Panc1 (cell line): ENCODE results near the gene IP6K1. TPM values are rescaled to one million over a fixed set of nuclear protein-coding genes. Genes with fewer than 3 reads are reported as not detected.

Experiments used
- ATAC-seq: fragments of 200-7000 bp; cut with Tn5 transposase; 2 replicates; pipeline ENCODE4 v1.9.1; 2020; ENCODE audit warnings: mild to moderate bottlenecking, moderate library complexity
- BruUV-seq: library from RNA; stranded (reverse); fragments of 400-500 nt; replicated peaks from 2 replicates; lab custom pipeline; 2021; lab: Mats Ljungman, UMichigan
- CTCF ChIA-PET: fragments of 300-600 bp; sonication (Branson Sonifier 250); formaldehyde crosslinking; loops from one replicate; lab custom pipeline; 2022; ENCODE audit warnings: antibody characterized with exemption; lab: Charles Lee
- POLR2A ChIA-PET: fragments of 300-600 bp; sonication (Branson Sonifier 250); formaldehyde crosslinking; loops from one replicate; lab custom pipeline; 2022; ENCODE audit warnings: antibody characterized with exemption; lab: Charles Lee
- DNase-seq: peaks from one replicate; pipeline ENCODE4 v3.0.0-alpha.2; 2010; ENCODE audit warnings: low read depth, low spot score
- H3K27ac ChIP-seq: 2 replicates; pipeline ENCODE4 v1.5.1; 2011; ENCODE audit warnings: mild to moderate bottlenecking, low read length, inconsistent platforms
- H3K27me3 ChIP-seq: fragments of 200-500 bp; sonication (Bioruptor generic); 2 replicates; pipeline ENCODE4 v1.6.0; 2014; ENCODE audit warnings: low read length, inconsistent platforms; ENCODE audit not compliant: control insufficient read depth, insufficient read depth
- H3K36me3 ChIP-seq: fragments of 200-500 bp; sonication (Bioruptor generic); 2 replicates; pipeline ENCODE4 v1.5.1; 2014; ENCODE audit warnings: inconsistent platforms, mild to moderate bottlenecking, low read length, moderate library complexity; ENCODE audit not compliant: control insufficient read depth, insufficient read depth
- H3K4me1 ChIP-seq: 2 replicates; pipeline ENCODE4 v1.5.1; 2011; ENCODE audit warnings: inconsistent platforms, mild to moderate bottlenecking, low read length, moderate library complexity; ENCODE audit not compliant: control insufficient read depth, insufficient read depth
- H3K4me3 ChIP-seq, 2 experiments: 2 replicates each; pipeline ENCODE4 v1.5.1; 2011 to 2012; ENCODE audit warnings: low read depth in 2 of 2, low read length in 2 of 2, mild to moderate bottlenecking in 2 of 2, inconsistent platforms in 1 of 2, moderate library complexity in 1 of 2
- H3K9me3 ChIP-seq: fragments of 200-500 bp; sonication (Bioruptor generic); 2 replicates; pipeline ENCODE4 v1.5.1; 2014; ENCODE audit warnings: low read depth, mild to moderate bottlenecking, inconsistent platforms, low read length, moderate library complexity; ENCODE audit not compliant: control insufficient read depth, insufficient read depth
- POLR2AphosphoS5 ChIP-seq: IDR thresholded peaks from 2 replicates; pipeline ENCODE4 v1.6.1; 2012; ENCODE audit warnings: mild to moderate bottlenecking, low read depth, low read length, moderate library complexity
- SIN3A ChIP-seq: IDR thresholded peaks from 2 replicates; pipeline ENCODE4 v1.6.1; 2012; ENCODE audit warnings: low read depth, mild to moderate bottlenecking, low read length, moderate library complexity, borderline replicate concordance; ENCODE audit not compliant: insufficient read depth
- TCF7L2 ChIP-seq: IDR thresholded peaks from 2 replicates; pipeline ENCODE4 v1.6.1; 2011; ENCODE audit warnings: mild to moderate bottlenecking, low read depth, low read length, inconsistent platforms
- in situ Hi-C: cut with HindIII; loops from 2 replicates; pipeline ENCODE4 v1.10.0; 2016; ENCODE audit warnings: low sequenced_read_pairs, low pct_unique_long_range_greater_than_20kb
- intact Hi-C: fragments of 100-400 bp; cut with micrococcal nuclease; formaldehyde crosslinking; loops from one replicate; pipeline ENCODE4 v1.10.0; 2022; ENCODE audit not compliant: unreplicated experiment
- total RNA-seq: library from RNA; stranded (reverse); gene quantifications from one replicate; pipeline ENCODE4 v1.2.1, GENCODE V29; 2021; ENCODE audit not compliant: unreplicated experiment
- TF ChIP-seq, protein P1 (sequence below): fragments of 450-650 bp; IDR thresholded peaks from 2 replicates; pipeline ENCODE4 v1.5.1; 2017; ENCODE audit warnings: mild to moderate bottlenecking
- TF ChIP-seq, protein P2 (sequence below), 2 experiments: IDR thresholded peaks; 2 replicates each; pipeline ENCODE4 v1.6.1; 2011 to 2012; ENCODE audit warnings: low read depth in 2 of 2, control low read depth in 1 of 2, low read length in 1 of 2, mild to moderate bottlenecking in 1 of 2, moderate library complexity in 1 of 2; ENCODE audit not compliant: insufficient read depth in 1 of 2

IP6K1 gene
- total RNA-seq, 1 experiment from 2014 or later: 39.8 TPM

DNA sequence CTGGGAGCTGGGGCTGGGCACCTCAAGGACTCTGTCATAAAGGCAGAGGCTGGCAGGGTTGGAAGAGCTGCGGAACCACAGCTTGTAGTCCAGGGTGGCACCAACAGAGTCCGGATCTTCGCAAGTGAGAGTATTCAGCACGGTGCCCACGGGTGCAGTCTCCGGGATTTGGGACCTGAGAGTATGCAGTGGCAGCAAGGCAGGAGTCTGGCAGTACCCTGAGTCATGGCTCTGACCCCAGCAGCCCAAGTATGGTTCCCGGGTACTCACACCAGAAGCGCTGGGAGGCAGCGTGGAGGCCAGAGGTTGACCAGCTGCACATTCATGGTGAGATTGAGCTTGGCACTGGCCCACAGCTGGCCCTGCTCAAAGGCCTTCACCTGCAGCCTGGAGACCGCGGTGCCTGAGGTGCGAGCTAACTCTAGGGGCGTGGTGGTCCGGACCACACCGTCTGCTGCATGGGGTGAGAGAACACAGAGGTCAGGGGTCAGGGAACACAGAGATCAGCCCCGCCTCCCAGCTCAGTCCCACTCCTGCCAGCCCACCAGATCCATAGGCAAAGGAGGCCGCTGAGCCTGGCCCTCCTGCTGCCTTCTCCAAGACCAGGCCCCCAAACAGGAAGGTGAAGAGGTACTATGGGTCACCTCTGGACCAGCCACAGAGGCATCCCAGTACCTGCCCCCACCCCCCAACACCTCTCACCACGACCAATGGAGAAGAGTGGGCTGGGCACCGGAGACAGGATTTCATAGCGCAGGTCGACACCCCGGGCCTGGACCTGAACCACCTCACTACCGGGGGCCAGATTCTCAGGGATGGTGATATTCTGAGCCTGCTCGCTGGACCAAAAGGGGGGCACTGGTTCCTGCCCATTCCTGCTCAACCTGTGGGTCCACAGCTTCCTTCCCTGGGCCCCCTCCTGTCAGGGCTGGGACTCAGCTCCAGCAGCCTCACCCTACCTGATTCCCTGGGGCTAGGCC is 8.9 kb upstream of the IP6K1 start:
- POLR2A ChIA-PET: no interaction called here
- intact Hi-C loops (no loop called here), in situ Hi-C loops (no loop called here)
- TF ChIP-seq, protein P1, sequence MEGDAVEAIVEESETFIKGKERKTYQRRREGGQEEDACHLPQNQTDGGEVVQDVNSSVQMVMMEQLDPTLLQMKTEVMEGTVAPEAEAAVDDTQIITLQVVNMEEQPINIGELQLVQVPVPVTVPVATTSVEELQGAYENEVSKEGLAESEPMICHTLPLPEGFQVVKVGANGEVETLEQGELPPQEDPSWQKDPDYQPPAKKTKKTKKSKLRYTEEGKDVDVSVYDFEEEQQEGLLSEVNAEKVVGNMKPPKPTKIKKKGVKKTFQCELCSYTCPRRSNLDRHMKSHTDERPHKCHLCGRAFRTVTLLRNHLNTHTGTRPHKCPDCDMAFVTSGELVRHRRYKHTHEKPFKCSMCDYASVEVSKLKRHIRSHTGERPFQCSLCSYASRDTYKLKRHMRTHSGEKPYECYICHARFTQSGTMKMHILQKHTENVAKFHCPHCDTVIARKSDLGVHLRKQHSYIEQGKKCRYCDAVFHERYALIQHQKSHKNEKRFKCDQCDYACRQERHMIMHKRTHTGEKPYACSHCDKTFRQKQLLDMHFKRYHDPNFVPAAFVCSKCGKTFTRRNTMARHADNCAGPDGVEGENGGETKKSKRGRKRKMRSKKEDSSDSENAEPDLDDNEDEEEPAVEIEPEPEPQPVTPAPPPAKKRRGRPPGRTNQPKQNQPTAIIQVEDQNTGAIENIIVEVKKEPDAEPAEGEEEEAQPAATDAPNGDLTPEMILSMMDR: no peak
- TF ChIP-seq SIN3A: no peak
- TF ChIP-seq, protein P2, sequence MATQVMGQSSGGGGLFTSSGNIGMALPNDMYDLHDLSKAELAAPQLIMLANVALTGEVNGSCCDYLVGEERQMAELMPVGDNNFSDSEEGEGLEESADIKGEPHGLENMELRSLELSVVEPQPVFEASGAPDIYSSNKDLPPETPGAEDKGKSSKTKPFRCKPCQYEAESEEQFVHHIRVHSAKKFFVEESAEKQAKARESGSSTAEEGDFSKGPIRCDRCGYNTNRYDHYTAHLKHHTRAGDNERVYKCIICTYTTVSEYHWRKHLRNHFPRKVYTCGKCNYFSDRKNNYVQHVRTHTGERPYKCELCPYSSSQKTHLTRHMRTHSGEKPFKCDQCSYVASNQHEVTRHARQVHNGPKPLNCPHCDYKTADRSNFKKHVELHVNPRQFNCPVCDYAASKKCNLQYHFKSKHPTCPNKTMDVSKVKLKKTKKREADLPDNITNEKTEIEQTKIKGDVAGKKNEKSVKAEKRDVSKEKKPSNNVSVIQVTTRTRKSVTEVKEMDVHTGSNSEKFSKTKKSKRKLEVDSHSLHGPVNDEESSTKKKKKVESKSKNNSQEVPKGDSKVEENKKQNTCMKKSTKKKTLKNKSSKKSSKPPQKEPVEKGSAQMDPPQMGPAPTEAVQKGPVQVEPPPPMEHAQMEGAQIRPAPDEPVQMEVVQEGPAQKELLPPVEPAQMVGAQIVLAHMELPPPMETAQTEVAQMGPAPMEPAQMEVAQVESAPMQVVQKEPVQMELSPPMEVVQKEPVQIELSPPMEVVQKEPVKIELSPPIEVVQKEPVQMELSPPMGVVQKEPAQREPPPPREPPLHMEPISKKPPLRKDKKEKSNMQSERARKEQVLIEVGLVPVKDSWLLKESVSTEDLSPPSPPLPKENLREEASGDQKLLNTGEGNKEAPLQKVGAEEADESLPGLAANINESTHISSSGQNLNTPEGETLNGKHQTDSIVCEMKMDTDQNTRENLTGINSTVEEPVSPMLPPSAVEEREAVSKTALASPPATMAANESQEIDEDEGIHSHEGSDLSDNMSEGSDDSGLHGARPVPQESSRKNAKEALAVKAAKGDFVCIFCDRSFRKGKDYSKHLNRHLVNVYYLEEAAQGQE (IDR thresholded peaks at IDR 0.05; ENCODE audit: insufficient read depth in 1 of 2, low read depth in 2 of 2, low read length in 1 of 2): no peak
- CTCF ChIA-PET: no interaction called here
- H3K27ac ChIP-seq: no peak overlapping the region
- DNase-seq (no peak), ATAC-seq (no peak)
- no peaks in the 10 kb centered on the region for H3K9me3 ChIP-seq
- no TSS peak for BruUV-seq
- no peak overlapping the region for H3K4me3 ChIP-seq
- H3K4me1 ChIP-seq: no peaks in the 10 kb centered on the region
- no peaks in the 10 kb centered on the region for H3K27me3 ChIP-seq
- H3K36me3 ChIP-seq: no peaks in the 10 kb centered on the region

DNA sequence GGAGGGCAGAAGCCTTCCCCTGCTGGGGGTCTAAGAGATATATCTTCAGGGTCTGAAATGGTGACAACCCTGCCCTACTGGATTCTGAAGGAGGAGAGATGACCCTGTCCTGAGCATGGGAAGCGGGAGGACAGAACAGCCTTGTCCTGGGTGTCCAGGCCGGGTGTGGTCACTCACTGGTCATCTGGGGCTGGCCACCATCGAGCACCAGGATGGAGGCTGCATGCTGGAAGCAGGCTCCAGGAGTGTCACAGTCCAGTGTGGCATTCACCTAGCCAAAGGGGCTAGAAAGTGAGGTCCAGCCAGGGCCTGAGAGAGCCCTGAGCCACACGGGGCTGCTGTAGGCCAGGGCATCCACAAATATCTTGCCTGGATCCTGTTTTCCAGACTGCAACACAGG is 8.1 kb upstream of the IP6K1 start:
- CTCF ChIA-PET: no interaction called here

DNA sequence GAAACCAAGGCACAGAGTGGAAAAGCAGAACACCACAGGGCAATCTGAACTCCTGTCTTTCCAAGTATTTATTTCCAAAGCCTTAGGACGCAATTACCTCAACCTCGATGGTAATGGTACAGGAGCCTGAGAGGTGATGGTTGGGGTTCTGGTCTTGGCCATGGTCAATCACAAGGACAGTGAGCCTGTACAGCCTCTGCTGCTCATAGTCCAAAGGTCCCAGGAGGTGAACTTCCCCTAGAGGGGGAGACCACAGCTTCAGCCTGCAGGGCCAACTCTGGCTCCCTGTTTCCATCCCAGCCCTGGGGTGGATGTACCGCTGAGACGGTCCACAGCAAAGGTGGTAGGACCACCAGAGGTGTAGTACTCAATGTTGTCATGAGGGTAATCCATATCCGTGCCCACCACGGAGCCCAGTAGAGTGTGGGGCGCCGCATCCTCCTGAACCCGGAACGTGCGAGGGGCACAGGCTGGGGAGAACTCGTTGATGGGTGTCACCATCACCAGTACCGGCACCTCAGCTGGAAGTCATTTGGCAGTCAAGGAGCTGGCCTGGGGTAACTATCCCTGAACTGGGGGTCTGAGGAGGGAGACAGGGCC is 7.2 kb upstream of the IP6K1 start:
- BruUV-seq: no TSS peak
- H3K36me3 ChIP-seq: no peaks in the 10 kb centered on the region
- ChIA-PET CTCF (no interaction called here), POLR2A (no interaction called here)
- DNase-seq: no peak
- no peaks in the 10 kb centered on the region for H3K27me3 ChIP-seq
- H3K4me1 ChIP-seq: no peaks in the 10 kb centered on the region
- in situ Hi-C loops (no loop called here), intact Hi-C loops (no loop called here)
- no peak overlapping the region for H3K4me3 ChIP-seq
- no peaks in the 10 kb centered on the region for H3K9me3 ChIP-seq
- ATAC-seq: no peak
- no peak overlapping the region for H3K27ac ChIP-seq
- no peak for TF ChIP-seq POLR2AphosphoS5
- TF ChIP-seq, protein P1: no peak
- TF ChIP-seq TCF7L2: no peak
- TF ChIP-seq, protein P2 (IDR thresholded peaks at IDR 0.05; ENCODE audit: insufficient read depth in 1 of 2, low read depth in 2 of 2, low read length in 1 of 2): no peak
- no peak for TF ChIP-seq SIN3A

More for the DNA sequence above, 8.1 kb upstream of the IP6K1 start:
- in situ Hi-C loops: no loop called here
- Histone ChIP-seq H3K9me3 (no peaks in the 10 kb centered on the region), H3K4me3 (no peak overlapping the region), H3K27ac (no peak overlapping the region), H3K36me3 (no peaks in the 10 kb centered on the region), H3K4me1 (no peaks in the 10 kb centered on the region), H3K27me3 (no peaks in the 10 kb centered on the region)
- ATAC-seq (peak; percentile 46; the same call in 1 of the 2 replicates), DNase-seq (no peak)
- BruUV-seq: no TSS peak
- TF ChIP-seq POLR2AphosphoS5: no peak
- POLR2A ChIA-PET: no interaction called here
- intact Hi-C loops: no loop called here
